Naive thymus-derived CD8-positive, alpha-beta T cell (primary cell): ENCODE measurements around the gene ATG7. TPM values are rescaled to one million over a fixed set of nuclear protein-coding genes. Genes with fewer than 3 reads are reported as not detected.

Source experiments
- ATAC-seq, 2 donors: fragments of 150-1000 bp; cut with Tn5 transposase in 1 of 2; sonication (Bioruptor Pico), chemical (Tn5 transposase) in 1 of 2; 1 replicate in 1 of 2; 2 replicates in 1 of 2; pipeline ENCODE4 v1.10.0; 2021; ENCODE audit warnings: mild to moderate bottlenecking in 2 of 2, moderate library complexity in 2 of 2
- POLR2A ChIA-PET: fragments of 350-600 bp; sonication (Branson Sonifier 250); formaldehyde crosslinking; loops from one replicate; lab custom pipeline; 2021; ENCODE audit warnings: antibody characterized with exemption; lab: Charles Lee
- DNase-seq, 10 donors: peaks; one replicate each; pipeline versions ENCODE4 v3.0.0 to v3.0.0-alpha.2; 2020 to 2022
- H3K27ac Mint-ChIP-seq, 10 donors: one replicate each; pipeline ENCODE4 v1.8.0; 2020 to 2022; ENCODE audit warnings: mild to moderate bottlenecking in 10 of 10, mixed read lengths in 10 of 10, moderate library complexity in 4 of 10, inconsistent platforms in 1 of 10
- H3K27me3 Mint-ChIP-seq, 5 donors: one replicate each; pipeline ENCODE4 v1.8.0; 2021 to 2022; ENCODE audit warnings: mixed read lengths in 5 of 5
- H3K36me3 Mint-ChIP-seq, 3 donors: one replicate each; pipeline ENCODE4 v1.8.0; 2020 to 2022; ENCODE audit warnings: mixed read lengths in 3 of 3, mild to moderate bottlenecking in 2 of 3, inconsistent platforms in 1 of 3
- H3K4me1 Mint-ChIP-seq, 4 donors: one replicate each; pipeline ENCODE4 v1.8.0; 2021 to 2022; ENCODE audit warnings: mixed read lengths in 4 of 4
- H3K4me3 Mint-ChIP-seq, 10 donors: one replicate each; pipeline ENCODE4 v1.8.0; 2020 to 2022; ENCODE audit warnings: mild to moderate bottlenecking in 10 of 10, mixed read lengths in 10 of 10, moderate library complexity in 6 of 10, inconsistent platforms in 1 of 10
- H3K9me3 Mint-ChIP-seq, 9 donors: one replicate each; pipeline ENCODE4 v1.8.0; 2020 to 2022; ENCODE audit warnings: mixed read lengths in 9 of 9, mild to moderate bottlenecking in 3 of 9, inconsistent platforms in 1 of 9, moderate library complexity in 1 of 9
- polyA plus RNA-seq, 3 donors: library from polyadenylated mRNA; unstranded; fragments of 300-500 nt; fragmentation: Illumina TruSeq; gene quantifications; one replicate each; pipeline ENCODE4 v1.2.3, GENCODE V29; 2021
- total RNA-seq, 8 experiments: library from RNA in 2 of 8; stranded (reverse) in 2 of 8; gene quantifications; one replicate each; pipeline ENCODE4 v1.2.3 and lab custom pipeline; 2021 to 2026

ATG7 gene
- total and polyA plus RNA-seq, 5 experiments from 2014 or later: 6.0 to 28.7 (median 15.3) TPM

DNA sequence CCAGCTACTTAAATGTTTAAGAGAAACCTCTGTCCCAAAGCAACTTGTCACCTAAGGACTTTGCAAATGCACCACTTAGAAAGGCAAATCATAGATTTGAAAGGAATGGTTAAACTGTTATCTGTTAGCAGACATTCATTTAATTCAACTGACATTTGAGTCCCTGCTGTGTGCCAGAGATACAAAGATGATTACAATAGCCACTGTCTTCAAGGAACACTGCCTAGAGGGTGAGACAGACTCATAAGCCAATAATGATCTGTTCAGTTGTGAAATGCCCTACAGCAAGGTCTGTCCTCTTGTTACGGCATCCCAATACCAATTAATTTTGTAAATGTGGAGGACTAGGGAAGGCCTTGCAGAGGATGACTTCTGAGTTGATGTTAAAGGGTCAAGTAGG, 113.1 kb downstream of the ATG7 start:
- POLR2A ChIA-PET: no interaction called here
- Mint-ChIP-seq H3K27ac (no peak overlapping the region), H3K27me3 (no peaks in the 10 kb centered on the region), H3K4me3 (no peak overlapping the region), H3K9me3 (no peaks in the 10 kb centered on the region), H3K4me1 (peaks cover 0 to 8% (median under 1%) of the 10 kb centered on the region in 4 donors), H3K36me3 (peaks cover 0 to 53% (median 15%) of the 10 kb centered on the region in 3 donors)
- no peak for ATAC-seq
- no peak for DNase-seq

DNA sequence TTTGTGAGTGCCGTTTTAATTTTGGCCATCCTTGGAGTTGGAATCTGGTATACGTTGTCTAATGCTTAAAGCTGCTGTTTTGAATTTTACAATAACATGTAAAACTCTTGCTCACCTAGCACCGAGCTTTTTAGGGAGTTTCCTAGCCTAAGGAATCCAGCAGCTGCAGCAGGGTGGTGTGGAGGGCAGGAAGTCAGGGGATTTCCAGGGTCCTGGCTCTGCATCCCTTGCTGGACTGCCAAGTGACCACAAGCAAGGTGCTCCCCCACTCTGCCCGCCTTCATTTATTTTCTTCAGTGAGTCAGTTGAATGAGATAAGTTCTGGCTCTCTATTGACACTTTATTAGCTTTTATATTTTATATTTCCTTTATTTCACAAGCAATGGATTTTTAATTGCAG, 113.7 kb downstream of the ATG7 start:
- POLR2A ChIA-PET: no interaction called here
- H3K4me3 Mint-ChIP-seq: no peak overlapping the region
- H3K27me3 Mint-ChIP-seq: no peaks in the 10 kb centered on the region
- no peak for DNase-seq
- peaks cover 0 to 53% (median 15%) of the 10 kb centered on the region in 3 donors for H3K36me3 Mint-ChIP-seq
- ATAC-seq: no peak
- H3K9me3 Mint-ChIP-seq: no peaks in the 10 kb centered on the region
- peaks cover 2 to 14% (median 6%) of the 10 kb centered on the region in 4 donors for H3K4me1 Mint-ChIP-seq
- no peak overlapping the region for H3K27ac Mint-ChIP-seq

DNA sequence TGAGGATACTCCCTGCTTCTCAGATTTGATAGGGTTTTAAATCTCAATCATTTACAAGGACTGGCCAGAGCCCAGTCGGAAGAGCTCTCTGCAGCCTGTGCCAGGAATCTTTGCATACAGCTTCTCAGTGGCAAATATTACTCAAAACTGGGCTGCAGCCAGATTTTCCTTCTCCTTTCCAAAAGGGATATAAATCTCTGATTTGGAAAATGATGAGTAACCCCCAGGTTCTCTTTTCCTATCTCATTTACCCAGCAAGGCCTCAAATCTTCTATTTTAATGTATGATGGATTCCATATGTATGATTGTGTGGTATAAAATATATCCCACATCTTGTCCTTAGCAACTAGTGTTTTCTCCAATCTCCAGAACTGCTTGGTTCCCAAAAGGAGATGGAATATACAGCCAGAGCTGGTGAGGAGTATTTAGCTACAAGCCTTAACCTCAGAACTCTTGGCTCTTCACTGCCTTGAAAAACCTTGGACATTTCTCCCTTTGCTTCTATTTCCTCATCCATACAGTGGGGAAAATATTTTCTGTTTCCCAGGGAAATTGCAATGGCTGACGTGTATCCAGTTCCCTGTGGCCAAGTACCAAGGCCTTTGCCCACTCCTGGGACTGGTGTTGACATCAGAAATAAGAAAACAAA, 114.4 kb downstream of the ATG7 start:
- POLR2A ChIA-PET: no interaction called here
- peaks cover 6 to 21% (median 13%) of the 10 kb centered on the region in 4 donors for H3K4me1 Mint-ChIP-seq
- no peak for ATAC-seq

DNA sequence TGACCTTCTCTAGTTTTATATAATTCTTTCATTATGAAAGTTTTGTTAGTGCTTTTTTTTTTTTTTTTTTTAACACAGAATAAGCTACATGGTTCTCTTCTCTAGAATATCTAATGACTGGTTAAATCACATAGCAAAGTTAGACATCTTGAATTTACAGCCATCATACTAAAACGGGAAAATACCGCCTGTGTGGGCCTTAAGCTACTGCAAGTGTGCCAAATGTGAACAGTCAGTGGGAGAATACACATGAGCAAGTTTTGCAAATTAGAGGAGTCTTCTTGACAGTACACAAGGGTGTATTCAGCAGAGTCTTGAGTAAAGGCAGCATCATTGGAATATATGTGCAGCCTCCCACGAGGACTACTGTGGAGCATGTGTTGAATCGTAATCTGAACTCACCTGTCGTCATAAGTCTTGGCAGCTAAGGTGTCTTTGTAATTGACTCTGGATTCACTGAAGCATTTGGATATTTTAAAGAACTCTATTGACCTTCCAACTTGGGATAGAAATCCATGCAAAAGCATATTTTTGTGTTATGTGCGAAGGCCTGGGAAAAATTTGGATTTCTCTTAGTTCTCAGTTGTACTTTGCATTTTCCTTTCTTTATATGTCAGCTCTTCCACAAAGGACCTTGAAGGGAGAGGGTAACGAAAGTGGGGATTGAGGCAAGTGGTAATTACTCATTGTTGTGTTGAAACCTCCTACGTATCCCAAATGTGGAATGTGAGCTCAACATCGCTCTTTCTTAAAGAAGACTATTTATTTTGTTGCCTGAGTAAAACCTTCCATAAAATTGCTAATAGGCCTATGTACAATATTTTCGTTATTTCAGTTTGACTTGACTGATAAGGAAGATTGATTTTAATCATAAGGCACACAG, 117.4 kb downstream of the ATG7 start:
- POLR2A ChIA-PET: no interaction called here
- Mint-ChIP-seq H3K4me3 (no peak overlapping the region), H3K36me3 (peaks cover 0 to 28% (median 12%) of the 10 kb centered on the region in 3 donors), H3K27me3 (no peaks in the 10 kb centered on the region), H3K9me3 (no peaks in the 10 kb centered on the region), H3K4me1 (peaks cover 12 to 39% (median 30%) of the 10 kb centered on the region in 4 donors), H3K27ac (no peak overlapping the region)
- ATAC-seq: no peak
- DNase-seq: no peak

More for the DNA sequence above, 114.4 kb downstream of the ATG7 start:
- Mint-ChIP-seq H3K9me3 (no peaks in the 10 kb centered on the region), H3K4me3 (no peak overlapping the region), H3K27me3 (no peaks in the 10 kb centered on the region), H3K36me3 (peaks cover 0 to 51% (median 15%) of the 10 kb centered on the region in 3 donors), H3K27ac (no peak overlapping the region)
- no peak for DNase-seq

GRCh38 chr3:11390411-11391131, 118.4 kb downstream of the ATG7 start:
- H3K27ac Mint-ChIP-seq: peak overlapping the region in 1 of 10 donors; percentile 10
- DNase-seq (no peak), ATAC-seq (no peak)
- H3K36me3 Mint-ChIP-seq: peaks cover 0 to 30% (median 10%) of the 10 kb centered on the region in 3 donors
- H3K4me3 Mint-ChIP-seq: no peak overlapping the region
- POLR2A ChIA-PET: interaction anchor here (0.6 to 1.0 kb wide), 2 partner anchors 253 to 309 kb away, joined by 3 to 4 read pairs; partner anchors contain the start of gene VGLL4
- H3K4me1 Mint-ChIP-seq: peaks cover 14 to 39% (median 30%) of the 10 kb centered on the region in 4 donors
- H3K9me3 Mint-ChIP-seq: no peaks in the 10 kb centered on the region
- no peaks in the 10 kb centered on the region for H3K27me3 Mint-ChIP-seq

- ATAC-seq (no peak), DNase-seq (no peak)
- Mint-ChIP-seq H3K27ac (no peak overlapping the region), H3K4me1 (peaks cover 14 to 39% (median 30%) of the 10 kb centered on the region in 4 donors), H3K27me3 (no peaks in the 10 kb centered on the region), H3K36me3 (peaks cover 0 to 27% (median 10%) of the 10 kb centered on the region in 3 donors), H3K4me3 (no peak overlapping the region), H3K9me3 (no peaks in the 10 kb centered on the region)
- POLR2A ChIA-PET: interaction anchor here (0.6 to 1.0 kb wide), 3 partner anchors 252 to 325 kb away, joined by 3 to 4 read pairs (median 4); partner anchors contain the start of gene VGLL4
Observed at GRCh38 chr3:11391174-11391879, 119.1 kb downstream of the ATG7 start.

DNA sequence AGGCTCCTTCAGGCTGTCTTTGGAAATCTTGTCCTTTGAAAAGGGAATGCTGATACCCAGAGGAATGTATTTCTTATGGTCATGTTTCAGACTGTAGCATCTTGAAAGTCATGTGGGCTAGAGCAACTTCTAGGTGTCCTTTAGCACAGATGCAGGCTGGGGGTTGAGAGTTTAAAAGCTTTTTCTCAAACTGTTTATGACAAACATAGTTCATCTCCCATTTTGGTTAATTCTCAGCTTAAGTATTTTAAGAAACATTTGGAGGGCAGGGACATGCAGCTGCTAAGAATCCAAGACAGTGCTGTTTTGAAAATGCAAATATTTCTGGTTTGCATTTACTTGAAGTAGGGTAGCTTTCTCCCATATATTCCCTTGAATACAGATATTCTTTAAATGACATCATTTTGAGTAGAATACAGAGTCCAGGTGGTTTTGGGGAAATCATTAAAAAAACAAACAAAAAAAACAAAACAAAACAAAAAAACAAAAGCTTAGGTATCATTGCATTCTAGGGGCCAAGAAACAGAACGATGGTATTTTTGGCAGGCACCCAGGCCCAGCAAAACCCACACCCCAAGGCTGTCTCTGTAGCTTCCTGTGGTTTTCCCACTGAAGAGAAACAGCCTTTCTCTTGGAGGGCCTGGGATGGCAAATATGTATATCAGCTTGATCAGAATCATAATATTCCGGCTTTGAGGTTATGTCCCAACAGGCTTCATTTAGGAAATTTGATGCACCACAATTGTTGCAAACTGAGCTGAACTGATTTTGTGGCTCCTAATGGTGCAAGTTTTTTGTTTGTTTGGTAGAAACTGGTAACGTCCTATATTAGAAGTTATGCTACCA, 120.0 kb downstream of the ATG7 start:
- no peak for ATAC-seq
- POLR2A ChIA-PET: interaction anchor here (0.6 kb wide), 1 partner anchor 324 kb away, joined by 4 read pairs; no protein-coding TSS in a partner anchor
- no peak for DNase-seq
- Mint-ChIP-seq H3K27me3 (no peaks in the 10 kb centered on the region), H3K9me3 (no peaks in the 10 kb centered on the region), H3K4me3 (no peak overlapping the region), H3K27ac (peak overlapping the region in 4 of 10 donors; percentile 2 to 32 (median 15)), H3K36me3 (peaks cover 0 to 23% (median 2%) of the 10 kb centered on the region in 3 donors), H3K4me1 (peaks cover 14 to 39% (median 30%) of the 10 kb centered on the region in 4 donors)

GRCh38 chr3:11392860-11393114, 120.6 kb downstream of the ATG7 start:
- Mint-ChIP-seq H3K4me1 (peaks cover 14 to 39% (median 30%) of the 10 kb centered on the region in 4 donors), H3K4me3 (no peak overlapping the region), H3K27ac (peak overlapping the region in 3 of 10 donors; percentile 9 to 27 (median 21)), H3K27me3 (no peaks in the 10 kb centered on the region), H3K9me3 (no peaks in the 10 kb centered on the region), H3K36me3 (peaks cover 0 to 23% (median 0%) of the 10 kb centered on the region in 3 donors)
- POLR2A ChIA-PET: no interaction called here
- ATAC-seq: no peak
- no peak for DNase-seq

DNA sequence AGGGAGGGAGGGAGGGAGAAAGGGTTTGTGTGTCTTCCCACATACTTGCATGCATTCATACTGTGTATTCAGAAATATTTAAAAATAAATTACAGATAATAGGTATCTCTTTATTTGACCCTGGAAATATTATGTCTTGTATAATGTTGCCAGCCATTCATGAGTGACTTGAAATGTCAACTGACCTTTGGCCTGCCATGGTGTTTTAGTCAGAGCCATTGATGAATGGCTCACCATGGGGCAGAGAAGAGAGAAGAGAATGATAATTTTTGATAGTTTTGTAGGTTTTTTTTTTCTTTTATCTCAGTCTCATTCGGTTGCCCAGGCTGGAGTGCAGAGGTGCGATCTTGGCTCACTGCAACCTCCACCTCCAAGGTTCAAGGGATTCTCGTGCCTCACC, 121.2 kb downstream of the ATG7 start:
- POLR2A ChIA-PET: no interaction called here
- H3K4me1 Mint-ChIP-seq: peaks cover 14 to 39% (median 30%) of the 10 kb centered on the region in 4 donors
- no peak for ATAC-seq

GRCh38 chr3:11394392-11394791, 122.2 kb downstream of the ATG7 start:
- peaks cover 0 to 24% (median 0%) of the 10 kb centered on the region in 3 donors for H3K36me3 Mint-ChIP-seq
- DNase-seq: no peak
- H3K27me3 Mint-ChIP-seq: no peaks in the 10 kb centered on the region
- H3K4me1 Mint-ChIP-seq: peaks cover 14 to 39% (median 30%) of the 10 kb centered on the region in 4 donors
- H3K4me3 Mint-ChIP-seq: no peak overlapping the region
- no peak for ATAC-seq
- H3K27ac Mint-ChIP-seq: no peak overlapping the region
- H3K9me3 Mint-ChIP-seq: no peaks in the 10 kb centered on the region
- POLR2A ChIA-PET: no interaction called here

More for the DNA sequence above, 121.2 kb downstream of the ATG7 start:
- Mint-ChIP-seq H3K36me3 (peaks cover 0 to 23% (median 0%) of the 10 kb centered on the region in 3 donors), H3K4me3 (no peak overlapping the region), H3K9me3 (no peaks in the 10 kb centered on the region), H3K27ac (no peak overlapping the region), H3K27me3 (no peaks in the 10 kb centered on the region)
- DNase-seq: no peak

GRCh38 chr3:11400213-11400612, 128.0 kb downstream of the ATG7 start:
- H3K27me3 Mint-ChIP-seq: no peaks in the 10 kb centered on the region
- no peak overlapping the region for H3K27ac Mint-ChIP-seq
- POLR2A ChIA-PET: no interaction called here
- peaks cover 15 to 20% (median 17%) of the 10 kb centered on the region in 3 donors for H3K36me3 Mint-ChIP-seq
- peaks cover 0 to 6% (median 4%) of the 10 kb centered on the region in 9 donors for H3K9me3 Mint-ChIP-seq
- DNase-seq (no peak), ATAC-seq (no peak)
- peaks cover 0 to 4% (median 0%) of the 10 kb centered on the region in 4 donors for H3K4me1 Mint-ChIP-seq
- H3K4me3 Mint-ChIP-seq: no peak overlapping the region
